Putamen (tissue), 1 donor: ENCODE data around the gene RBM44.

Experiments used
- DNase-seq: peaks from one replicate; pipeline ENCODE4 v3.0.0-alpha.2; 2016; ENCODE audit warnings: low spot score

The RBM44 gene

DNA sequence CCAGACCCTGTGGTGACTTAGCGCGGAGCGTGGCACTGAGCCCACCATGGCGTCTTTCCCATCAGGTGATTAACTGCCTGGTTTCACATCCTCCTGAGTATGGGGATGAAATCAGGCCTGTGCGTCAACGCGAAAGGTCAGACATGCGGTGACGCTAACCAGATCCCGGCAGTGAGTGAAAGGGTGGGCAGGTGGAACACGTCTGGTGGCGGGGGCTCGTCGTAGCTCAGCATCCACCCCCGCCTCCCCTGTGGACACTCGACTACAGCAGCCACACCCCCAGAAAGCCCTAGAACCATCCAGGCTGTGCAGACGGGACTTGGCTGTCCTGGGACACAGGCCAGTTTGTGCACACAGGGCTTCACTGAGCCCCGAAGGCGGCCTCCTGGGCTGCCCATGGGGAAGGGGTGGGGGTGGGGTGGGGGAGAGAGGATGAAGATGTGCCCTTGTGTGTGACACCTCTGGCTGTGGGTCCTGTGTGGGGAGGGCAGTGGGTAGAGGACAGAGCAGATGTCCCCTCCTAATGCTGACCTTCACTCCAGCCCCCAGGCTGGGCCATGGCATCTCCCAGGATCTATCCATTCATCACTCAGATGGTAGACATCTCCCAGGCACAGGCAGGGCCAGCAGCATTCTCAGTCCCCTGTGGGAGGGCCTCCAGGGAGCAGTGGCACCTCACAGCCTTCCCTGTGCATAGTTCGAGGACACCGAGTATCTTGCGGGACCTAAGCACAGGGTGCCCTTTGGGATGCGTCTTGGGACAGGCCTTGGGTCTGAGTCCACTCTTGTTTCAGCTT is 88.3 kb downstream of the RBM44 start:
- no peak for DNase-seq

DNA sequence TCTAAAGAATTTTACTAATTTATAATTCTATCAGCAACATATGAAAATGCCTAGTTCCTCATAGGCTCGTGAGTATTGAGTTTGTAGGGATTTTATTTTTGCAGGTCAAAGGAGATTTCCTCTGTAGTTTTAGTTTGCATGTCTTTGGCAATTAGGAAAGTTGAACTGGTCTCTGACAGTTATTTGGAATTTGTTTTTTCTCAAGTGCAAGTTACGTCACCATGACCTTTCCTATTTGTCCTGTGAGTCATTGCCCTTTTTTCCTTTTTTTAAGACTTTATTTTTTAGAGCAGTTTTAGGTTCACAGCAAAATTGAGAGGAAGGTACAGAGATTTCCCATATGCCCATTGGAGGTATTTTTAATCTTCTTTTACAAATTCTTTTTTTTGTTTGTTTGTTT is 89.8 kb downstream of the RBM44 start:
- DNase-seq, result no peak

DNA sequence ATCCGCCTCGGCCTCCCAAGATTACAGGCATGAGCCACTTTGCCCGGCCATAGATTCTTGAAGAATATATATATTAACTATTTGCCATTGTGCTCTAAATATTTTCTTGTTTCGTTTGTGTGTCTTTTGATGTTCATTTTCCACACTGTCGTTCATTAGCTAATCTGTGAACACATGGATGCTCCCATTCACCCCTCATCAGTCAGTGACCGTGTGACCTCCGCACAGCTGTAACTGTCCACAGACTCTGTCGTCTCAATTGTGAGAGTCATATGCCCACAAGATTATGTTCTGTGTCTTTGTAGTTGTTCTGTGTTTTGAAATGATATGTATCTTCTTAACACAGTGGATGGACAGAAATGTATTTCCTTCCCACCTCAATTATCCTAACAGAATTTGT is 90.4 kb downstream of the RBM44 start:
- DNase-seq, result no peak

DNA sequence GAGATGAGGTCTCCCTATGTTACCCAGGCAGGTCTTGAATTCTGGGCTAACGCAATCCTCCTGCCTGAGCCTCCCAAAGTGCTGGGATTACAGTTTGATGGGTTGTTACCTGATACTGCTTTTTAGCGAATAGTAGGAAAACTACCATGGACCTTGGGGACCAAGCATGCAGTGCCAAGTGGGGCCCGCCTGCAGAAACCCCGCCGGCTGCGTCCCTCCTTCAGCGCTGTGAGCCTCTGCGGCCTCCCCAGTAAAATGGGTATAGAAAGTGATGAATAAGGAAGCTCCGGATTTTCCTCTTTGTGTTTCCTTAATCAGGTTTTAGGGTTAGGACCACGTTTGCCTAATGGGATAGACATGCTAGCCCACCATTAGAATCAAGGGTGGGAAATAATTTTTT is 91.2 kb downstream of the RBM44 start:
- no peak for DNase-seq
